CD4-positive, alpha-beta T cell treated with Interleukin-1 beta for 1 hour (primary cell): ENCODE data around the gene NPIPA5.
"Not testable (repeated sequence)": the region's sequence is repeated elsewhere in the genome, so short reads cannot be mapped to it uniquely, and the experiment has no call there.

Experiments
- DNase-seq, 2 donors: peaks; one replicate each; pipeline ENCODE4 v3.0.0-alpha.2; 2020 to 2022

The NPIPA5 gene

GRCh38 chr16:15378194-15378593 is at the start of gene NPIPA5:
TSS of gene NPIPA5 (minus strand) at chr16:15378294. CDS start at chr16:15378294, 0 bp downstream.
- not testable (repeated sequence) for DNase-seq

- peak; percentile 43 to 50 for DNase-seq
These were observed 49.6 kb upstream of the NPIPA5 start for GRCh38 chr16:15427648-15428239.

DNA sequence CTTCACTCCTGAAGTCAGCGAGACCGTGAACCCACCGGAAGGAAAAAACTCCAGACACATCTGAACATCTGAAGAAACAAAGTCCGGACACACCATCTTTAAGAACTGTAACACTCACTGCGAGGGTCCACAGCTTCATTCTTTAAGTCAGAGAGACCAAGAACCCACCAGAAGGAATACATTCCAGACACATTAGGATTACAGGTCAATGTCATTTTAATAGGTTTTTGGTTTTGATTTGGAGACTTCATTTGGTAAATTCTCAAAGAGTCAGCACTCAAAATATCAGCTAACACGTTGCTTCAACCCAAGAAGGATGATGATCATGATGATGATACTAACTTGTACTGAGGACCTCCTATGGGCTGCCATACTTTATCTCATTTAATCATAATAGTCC is 48.7 kb upstream of the NPIPA5 start:
- no peak for DNase-seq

DNA sequence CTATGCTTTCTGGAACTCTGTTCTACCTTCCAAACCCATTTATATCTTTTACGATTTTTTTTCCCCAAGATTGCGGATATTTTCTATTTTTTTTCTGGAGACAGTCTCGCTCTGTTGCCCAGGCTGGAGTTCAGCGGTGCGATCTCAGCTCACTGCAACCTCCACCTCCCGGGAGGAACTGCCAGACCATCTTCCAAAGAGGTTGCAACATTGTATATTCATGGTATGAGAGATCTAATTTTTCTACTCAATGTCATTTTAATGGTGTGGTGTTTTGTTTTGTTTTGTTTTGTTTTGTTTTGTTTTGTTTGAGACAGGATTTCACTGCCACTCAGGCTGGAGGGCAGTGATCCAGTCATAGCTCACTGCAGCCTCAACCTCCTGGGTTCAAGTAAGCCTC is 47.8 kb upstream of the NPIPA5 start:
- DNase-seq, result no peak

DNA sequence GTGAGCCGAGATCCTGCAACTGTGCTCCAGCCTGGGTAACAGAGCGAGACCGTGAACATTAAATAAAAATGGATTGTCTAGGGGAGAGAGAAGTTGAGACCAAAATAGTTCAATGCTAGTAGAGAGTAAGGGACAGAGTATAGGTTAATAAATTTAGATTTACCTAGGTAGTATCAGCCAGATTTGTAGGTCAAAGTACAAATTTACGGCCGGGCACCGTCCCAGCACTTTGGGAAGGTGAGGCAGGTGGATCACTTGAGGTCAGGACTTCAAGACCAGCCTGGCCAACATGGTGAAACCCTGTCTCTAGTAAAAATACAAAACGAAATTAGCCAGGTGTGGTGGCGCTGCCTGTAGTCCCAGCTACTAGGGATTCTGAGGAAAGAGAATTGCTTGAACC is 44.1 kb upstream of the NPIPA5 start:
- DNase-seq, result no peak

DNA sequence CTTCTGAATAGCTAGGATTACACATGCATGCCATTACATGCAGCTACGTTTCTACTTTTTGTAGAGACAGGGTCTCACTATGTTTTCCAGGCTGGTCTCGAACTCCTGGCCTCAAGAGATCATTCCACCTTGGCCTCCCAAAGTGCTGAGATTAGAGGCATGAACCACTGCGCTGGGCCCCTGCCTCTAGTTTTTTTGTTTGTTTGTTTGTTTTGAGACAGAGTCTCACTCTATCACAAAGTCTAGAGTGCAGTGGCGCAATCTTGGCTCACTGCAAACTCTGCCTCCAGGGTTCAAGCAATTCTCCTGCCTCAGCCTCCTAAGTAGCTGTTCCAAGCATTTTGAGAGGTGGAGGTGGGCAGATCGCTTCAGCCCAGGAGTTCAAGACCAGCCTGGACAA is 43.6 kb upstream of the NPIPA5 start:
- not testable (repeated sequence) for DNase-seq

GRCh38 chr16:15418206-15418605 is 40.1 kb upstream of the NPIPA5 start:
- no peak for DNase-seq

GRCh38 chr16:15417197-15417596 is 39.1 kb upstream of the NPIPA5 start:
- DNase-seq, result no peak

GRCh38 chr16:15415511-15415985 is 37.5 kb upstream of the NPIPA5 start:
- no peak for DNase-seq

DNA sequence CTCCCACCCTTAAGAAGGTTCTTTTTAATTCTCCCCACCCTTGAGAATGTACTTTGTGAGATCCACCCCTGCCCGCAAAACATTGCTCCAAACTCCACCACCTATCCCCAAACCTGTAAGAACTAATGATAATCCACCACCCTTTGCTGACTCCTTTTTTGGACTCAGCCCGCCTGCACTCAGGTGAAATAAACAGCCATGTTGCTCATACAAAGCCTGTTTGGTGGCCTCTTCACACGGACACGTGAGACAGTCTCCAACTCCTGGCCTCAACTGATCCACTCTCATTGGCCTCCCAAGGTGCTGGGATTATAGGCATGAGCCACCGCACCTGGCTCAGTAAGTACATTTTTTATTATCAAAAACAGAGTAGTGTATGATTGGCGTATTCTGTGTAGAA is 31.4 kb upstream of the NPIPA5 start:
- DNase-seq, result not testable (repeated sequence)

DNA sequence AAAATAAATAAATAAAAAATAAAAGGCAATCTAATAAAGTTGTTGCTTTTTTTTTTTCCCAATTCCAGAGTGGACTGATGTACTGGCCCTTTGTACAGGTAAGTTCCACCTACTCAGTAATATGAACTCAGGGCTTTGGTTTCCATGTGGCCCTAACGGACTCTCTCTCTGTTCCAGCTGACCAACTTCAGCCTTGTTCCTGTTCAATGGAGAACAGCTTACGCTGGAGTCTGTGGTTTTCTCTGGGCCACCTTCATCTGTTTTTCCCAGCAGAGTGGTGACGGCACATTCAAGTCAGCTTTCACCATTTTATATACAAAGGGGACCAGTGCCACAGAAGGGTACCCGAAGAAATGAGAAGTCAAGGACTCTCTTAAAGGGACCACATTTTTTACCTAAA is 29.7 kb upstream of the NPIPA5 start:
- DNase-seq, result not testable (repeated sequence)

DNA sequence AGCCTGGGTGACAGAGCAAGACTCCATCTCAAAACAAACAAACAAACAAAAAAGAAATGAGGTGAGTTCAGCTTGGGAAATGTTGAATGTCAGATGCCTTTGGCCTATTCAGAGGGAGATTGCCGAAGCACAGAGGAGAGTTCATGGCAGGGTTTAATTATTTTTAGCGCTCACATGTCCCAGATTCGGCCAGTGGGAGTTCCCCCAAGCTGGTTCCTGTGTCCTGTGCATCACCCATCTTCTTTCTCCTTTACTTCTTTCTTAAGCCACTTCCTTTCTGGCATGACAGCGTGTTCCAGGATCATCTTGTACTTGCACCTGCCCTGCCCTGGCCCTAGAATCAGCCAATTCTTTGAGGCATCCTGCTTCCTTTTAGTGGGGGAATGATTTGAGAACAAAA is 26.7 kb upstream of the NPIPA5 start:
- peak in 1 of 2 donors; percentile 43 for DNase-seq

DNA sequence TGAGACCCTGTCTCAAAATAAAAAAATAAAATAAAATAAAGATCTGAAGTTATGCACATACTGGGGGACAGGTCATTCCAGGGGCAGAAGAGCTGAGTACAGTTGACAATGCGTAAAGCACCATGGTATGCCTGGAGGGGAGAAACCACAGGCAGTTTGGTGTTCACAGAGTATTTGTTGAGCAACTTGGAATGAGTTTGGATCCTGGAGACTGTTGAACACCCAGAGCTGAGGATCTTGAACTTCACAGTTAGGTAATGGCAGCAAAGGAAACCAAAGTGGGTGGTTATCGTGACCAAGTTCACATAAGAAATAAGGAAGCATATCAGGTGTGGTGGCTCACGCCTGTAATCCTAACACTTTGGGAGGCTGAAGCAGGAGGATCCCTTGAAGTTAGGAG is 26.0 kb upstream of the NPIPA5 start:
- DNase-seq, result not testable (repeated sequence)

GRCh38 chr16:15403392-15403995 is 25.4 kb upstream of the NPIPA5 start:
- no peak for DNase-seq

DNA sequence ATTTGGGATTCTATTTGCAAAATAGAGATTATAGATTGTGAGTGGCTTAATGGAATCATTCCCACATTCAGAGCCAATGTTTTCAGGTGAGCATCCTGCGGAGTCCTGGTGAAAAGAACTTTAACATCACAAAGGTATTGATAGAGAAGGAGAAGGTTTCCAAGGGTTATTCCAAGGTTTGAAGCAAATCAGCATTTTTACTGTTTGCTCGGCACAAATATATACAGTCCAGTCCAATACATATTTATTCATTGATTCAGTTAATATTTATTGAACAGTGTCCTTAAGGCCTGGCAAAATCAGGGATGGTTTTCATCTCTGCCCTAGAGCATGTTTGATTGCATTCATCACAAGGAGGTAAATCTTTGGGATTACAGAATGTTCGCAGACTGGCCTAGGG is 23.9 kb upstream of the NPIPA5 start:
- no peak for DNase-seq

DNA sequence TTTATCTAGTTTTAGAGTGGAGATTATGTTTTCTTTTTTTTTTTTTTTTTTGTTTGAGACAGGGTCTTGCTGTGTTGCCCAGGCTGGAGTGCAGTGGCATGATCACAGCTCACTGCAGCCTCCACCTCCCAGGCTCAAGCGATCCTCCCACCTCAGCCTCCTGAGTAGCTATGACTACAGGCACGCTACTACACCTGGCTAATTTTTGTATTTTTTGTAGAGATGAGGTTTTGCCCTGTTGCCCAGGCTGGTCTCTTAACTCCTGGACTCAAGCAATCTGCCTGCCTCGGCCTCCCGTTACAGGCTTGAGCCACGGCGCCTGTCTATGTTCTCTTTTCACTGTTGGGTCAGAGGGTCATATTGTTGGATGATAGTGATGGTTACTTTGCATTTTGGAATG is 22.2 kb upstream of the NPIPA5 start:
- DNase-seq, result not testable (repeated sequence)

DNA sequence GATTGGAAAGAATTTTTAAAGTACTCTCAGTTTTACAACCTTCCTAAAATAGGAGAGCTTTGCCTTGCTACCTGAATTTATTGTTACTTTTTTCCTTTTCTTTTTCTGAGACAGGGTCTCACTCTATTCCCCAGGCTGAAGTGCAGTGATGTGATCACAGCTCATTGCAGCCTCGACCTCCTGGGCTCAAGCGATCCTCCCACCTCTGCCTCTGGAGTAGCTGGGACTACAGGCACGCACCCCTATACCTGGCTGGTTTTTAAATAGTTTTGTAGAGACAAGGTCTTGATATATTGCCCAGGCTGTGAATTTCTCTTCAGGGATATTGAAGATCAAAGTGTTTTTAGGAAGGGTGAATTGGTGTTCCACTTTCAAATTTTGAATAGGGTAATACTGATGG is 21.2 kb upstream of the NPIPA5 start:
- no peak for DNase-seq

DNA sequence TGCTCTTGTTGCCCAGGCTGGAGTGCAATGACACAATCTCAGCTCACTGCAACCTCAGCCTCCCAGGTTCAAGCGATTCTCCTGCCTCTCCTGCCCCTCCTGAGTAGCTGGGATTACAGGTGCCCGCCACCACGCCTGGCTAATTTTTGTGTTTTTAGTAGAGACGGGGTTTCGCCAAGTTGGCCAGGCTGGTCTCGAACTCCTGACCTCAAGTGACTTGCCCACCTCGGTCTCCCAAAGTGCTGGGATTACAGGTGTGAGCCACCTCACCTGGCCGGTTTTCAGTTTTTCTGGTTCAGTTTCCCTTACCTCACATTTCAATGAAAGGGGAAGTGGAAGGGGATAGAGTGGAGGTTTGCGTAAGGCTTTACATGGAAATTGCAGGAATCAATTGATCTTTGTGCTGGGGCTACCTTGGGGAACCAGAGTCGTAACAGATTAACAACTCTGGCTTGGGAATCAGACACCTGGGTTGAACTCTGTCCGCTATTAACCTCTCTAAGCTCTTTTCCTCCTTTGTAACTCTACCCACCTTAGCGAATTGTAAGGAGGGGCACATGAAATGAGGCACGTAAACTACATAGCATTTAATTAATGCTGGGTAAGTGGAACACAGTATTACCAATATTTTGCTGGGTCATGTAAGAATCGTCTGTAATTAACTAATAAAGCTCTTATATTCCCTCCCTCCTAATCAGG is 20.7 kb upstream of the NPIPA5 start:
- no peak for DNase-seq

DNA sequence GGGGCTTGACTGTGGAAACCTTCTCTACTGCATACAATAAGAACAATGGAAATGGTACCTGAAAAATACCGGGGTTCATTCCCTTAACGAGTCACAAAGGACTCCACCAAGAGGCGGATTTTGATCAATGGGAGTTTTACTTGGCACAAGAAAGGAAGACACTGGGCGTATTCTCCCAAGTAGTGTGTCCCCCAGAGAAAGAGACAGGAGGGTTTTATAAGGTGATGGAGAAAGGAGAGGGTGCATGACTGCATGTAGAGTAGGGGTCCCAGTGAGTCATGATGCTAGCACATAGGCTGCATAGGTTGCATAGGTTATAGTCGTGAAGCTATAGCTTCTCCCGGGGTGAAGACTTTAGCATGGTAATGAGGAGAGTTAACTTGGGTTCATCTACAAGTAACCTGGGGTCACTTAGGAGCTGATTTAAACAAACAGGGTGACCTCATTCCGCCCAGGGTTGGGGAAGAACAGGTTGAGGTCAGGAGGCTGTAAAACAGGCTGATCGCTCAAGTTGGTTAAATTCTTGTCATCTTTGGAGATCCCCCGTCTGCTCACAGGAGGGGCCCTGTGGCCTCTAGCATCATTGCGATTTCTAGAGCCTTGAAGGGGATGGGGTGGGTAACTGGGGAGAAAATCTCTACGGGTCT is 19.0 kb upstream of the NPIPA5 start:
- DNase-seq, result no peak

- DNase-seq, result not testable (repeated sequence)
These were observed 18.4 kb upstream of the NPIPA5 start for GRCh38 chr16:15396509-15396829.

DNA sequence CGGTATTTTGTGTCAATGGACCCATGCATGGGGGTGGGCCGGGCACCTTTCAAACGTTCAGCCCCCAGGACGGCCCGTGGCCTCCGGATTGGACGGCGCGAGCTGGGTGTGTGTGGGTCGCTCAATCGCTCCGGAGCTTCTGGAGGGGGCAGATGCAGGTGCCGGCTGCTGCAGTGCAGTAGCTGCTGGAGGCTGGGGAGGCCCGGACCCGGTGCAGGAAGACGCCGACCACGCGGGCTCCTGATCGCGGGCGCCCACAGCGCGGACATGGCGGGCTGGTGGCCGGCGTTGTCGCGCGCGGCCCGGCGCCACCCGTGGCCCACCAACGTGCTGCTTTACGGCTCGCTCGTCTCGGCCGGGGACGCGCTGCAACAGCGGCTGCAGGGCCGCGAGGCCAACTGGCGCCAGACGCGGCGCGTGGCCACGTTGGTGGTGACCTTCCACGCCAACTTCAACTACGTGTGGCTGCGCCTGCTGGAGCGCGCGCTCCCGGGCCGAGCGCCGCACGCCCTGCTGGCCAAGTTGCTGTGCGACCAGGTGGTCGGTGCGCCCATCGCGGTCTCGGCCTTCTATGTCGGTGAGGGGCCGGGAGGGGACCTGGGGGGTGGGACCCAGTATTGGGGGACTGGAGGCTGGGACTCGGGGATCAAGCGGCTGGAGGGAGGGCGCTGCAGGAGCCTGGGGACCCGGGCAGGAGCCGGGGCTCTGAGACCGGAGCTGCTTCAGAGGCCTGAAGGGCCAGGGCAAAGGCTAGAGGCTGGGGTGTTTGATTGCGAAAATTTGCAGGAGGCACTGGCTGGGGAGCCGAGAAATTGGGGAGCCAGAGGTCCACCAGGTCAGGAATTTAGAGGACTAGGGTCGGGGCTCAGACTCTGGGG is 17.8 kb upstream of the NPIPA5 start, which contains the start of gene MPV17L:
TSS of gene MPV17L (plus strand) at position 124 of the 878 bp plus-strand sequence. CDS start at position 268, 144 bp downstream.
- not testable (repeated sequence) for DNase-seq

DNA sequence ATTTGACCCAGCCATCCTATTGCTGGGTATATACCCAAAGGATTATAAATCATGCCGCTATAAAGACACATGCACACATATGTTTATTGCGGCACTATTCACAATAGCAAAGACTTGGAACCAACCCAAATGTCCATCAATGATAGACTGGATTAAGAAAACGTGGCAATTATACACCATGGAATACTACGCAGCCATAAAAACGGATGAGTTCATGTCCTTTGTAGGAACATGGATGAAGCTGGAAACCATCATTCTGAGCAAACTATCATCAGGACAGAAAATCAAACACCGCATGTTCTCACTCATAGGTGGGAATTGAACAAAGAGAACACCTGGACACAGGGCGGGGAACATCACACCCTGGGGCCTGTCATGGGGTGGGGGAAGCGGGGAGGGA is 14.9 kb upstream of the NPIPA5 start:
- DNase-seq, result not testable (repeated sequence)

- peak in 1 of 2 donors; percentile 8 for DNase-seq
These were observed 11.8 kb upstream of the NPIPA5 start for GRCh38 chr16:15389916-15390315.
